GM19238 (cell line): ENCODE measurements around the gene WHRN.

Experiments
- DNase-seq: peaks from one replicate; pipeline ENCODE4 v3.0.0; 2011; ENCODE audit warnings: low spot score; ENCODE audit not compliant: insufficient read length

WHRN gene

GRCh38 chr9:114385397-114386181, 119.7 kb downstream of the WHRN start:
- peak; percentile 60 for DNase-seq

- DNase-seq, result no peak
These were observed 120.4 kb downstream of the WHRN start for GRCh38 chr9:114384836-114385396.

DNA sequence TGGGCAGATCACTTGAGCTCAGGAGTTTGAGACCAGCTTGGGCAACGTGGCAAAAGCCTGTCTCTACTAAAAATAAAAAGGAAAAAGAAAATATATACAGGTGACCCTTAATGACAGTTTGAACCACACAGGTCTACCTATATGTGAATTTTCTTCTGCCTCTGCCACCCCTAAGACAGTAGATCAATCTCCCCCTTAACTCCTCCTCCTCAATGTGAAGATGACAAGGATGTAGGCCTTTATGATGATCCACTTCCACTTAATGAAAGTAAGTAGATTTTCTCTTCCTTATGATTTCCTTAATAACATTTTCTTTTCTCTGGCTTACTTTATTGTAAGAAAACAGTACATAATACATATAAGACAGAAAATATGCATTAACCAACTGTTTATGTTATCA, 120.9 kb downstream of the WHRN start:
- DNase-seq, result no peak

- no peak for DNase-seq
These were observed 121.6 kb downstream of the WHRN start for GRCh38 chr9:114383521-114384231.

DNA sequence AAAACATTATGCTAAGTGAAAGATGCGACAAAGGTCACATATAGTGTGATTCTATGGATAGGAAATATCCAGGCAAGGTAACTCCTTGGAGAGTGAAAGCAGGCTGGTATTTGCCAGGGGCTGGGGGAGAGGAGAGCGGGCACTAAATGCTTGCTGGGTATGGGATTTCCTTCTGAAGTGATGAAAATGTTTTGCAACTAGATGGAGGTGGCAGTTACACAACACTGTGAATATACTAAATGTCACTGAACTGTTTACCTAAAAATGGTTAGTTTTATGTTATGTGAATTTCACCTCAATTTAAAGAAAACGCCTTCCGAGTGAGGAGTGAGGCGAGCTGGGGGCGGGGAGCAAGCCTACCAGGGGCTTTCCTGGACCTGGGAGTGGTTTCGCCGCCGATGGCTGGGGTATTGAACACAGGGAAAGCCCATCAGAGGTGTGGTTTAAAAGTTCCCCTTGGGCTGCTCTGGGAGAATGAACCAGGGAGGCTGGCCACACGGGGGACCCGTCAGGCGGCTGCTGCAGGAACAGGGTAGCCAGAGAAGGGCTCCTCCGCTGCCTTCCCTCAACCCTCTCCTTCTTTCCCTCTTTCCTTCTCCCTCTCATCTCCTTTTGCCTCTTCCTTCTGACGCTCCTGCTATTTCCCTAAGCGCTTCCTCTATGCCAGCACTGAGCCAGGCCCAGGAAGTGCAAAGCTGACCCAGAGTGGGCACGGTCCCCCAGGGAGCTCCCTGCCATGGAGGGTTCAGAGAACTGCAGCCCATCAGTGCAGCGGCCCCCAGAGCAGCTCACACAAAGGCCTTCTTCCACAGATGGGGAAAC, 122.4 kb downstream of the WHRN start:
- no peak for DNase-seq

DNA sequence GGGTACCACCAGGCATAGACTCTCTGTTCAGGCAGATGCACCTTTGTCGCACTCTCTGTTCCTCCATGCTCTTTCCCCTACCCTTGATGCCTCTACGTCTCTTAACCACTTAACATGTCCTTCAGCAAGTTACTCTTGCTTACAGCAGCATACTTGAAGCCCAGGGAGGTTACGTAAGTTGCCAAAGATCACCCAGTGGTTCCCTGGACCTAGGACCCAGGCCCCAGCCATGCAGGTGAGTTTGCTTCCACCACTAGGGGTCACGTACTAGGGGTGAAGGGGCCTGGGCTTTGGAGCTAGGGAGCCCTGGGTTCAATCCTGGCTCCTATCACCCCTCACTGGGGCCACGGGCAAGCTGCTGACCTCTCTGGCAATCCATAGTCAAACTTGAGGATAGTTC, 126.4 kb downstream of the WHRN start:
- no peak for DNase-seq

- no peak for DNase-seq
These were observed 127.3 kb downstream of the WHRN start for GRCh38 chr9:114378016-114378415.

GRCh38 chr9:114376586-114377445, 128.5 kb downstream of the WHRN start:
- no peak for DNase-seq

GRCh38 chr9:114375386-114376175, 129.7 kb downstream of the WHRN start:
- no peak for DNase-seq

DNA sequence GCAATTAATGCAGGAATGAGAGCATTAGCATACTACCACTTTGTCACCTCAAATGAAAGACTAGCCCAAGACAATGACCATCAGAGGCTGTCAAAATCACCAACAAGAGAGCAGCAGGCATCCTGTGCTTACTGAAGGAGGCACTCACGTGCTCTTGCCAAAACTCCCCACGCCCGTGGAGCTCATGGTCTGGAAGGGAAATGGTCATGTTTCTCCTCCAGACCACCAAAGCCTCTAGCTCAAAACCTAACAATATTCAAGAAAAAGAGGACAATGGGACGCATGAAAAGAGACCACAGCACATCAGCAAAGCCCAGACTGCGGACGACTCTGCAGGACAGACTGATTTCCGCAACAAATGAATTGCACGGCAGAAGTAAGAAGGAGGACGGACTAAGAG, 130.3 kb downstream of the WHRN start:
- DNase-seq, result no peak

DNA sequence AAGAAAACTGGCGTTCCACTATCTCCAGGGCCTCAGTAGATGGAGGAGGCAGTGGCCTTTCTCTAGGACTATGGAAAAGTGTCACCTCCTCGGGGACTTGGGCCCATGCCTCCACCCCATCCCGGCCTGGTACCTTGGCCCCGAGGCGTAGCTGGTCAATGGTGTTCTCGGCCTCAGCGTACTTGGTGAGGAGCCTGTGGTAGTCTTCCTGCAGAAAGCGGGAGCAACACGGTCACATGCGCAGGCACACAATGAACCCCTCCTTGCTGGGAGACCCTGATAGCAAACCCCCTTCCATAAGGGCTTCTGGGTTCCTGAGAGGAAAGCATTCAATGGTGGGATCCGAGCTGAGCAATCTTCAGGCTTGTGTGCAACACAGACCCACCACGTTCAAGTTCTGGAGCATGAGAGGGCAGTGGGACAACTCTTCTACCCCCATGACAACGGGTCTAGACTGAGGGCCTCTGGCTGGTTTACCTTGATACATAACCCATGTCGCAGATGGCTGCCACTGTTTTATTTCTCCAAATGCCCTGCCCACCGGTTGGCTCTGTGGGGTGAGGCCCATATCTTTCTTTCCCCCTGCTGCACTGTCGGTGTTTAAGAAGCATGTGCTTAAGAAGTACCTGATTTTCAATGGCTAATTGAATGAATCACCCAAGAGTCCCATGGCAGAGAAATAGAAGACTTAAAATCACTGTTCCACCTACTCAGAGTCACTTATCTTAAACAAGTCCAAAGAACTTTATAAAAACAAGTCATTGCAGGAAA, 131.1 kb downstream of the WHRN start:
- no peak for DNase-seq

GRCh38 chr9:114372921-114373448, 132.3 kb downstream of the WHRN start:
- DNase-seq, result peak; percentile 82

DNA sequence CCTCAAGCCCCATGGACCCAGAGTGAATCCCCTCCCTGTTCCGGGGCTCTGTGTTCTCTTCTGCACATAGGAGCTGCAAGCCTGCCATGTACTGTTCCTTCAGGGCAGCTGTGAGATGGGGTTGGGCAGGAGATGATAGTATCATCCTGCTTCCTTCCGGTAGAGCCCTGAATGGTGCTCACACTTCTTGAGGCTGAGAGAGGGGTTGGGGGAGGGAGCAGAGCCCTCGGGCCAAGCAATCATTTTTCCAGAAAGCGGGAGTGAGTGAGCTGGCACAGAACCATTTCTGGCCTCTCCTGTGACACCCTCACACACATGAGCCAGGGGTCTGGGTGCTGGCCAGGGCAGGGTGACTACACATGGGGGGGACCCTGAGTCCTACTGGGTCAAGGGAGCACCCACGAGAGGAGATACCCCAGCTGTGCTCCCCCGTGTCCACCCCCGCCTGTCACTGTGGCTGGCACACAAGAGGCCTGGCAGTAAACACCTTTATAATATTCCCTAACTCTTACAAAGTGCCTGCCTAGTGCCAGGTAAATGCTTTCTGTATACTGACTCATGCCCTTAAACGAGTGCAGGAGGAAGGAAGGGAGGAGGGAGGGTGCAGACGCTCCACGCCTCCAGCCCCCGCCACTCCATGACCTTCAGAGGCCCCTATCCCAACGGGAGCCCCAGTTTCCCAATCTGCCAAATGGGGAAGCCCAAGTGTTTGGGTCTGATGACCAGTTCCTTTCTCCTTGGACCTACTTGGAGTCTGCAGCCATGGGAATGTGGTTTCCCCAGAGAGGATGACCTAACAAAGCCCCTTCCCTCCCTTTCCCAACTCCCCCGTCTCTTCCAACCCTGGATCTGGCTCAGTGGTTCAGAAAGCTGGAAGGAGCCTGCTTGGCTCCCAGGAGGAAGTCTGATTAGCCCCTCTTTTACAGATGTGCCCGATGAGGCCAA, 133.0 kb downstream of the WHRN start:
- DNase-seq, result peak; percentile 43

DNA sequence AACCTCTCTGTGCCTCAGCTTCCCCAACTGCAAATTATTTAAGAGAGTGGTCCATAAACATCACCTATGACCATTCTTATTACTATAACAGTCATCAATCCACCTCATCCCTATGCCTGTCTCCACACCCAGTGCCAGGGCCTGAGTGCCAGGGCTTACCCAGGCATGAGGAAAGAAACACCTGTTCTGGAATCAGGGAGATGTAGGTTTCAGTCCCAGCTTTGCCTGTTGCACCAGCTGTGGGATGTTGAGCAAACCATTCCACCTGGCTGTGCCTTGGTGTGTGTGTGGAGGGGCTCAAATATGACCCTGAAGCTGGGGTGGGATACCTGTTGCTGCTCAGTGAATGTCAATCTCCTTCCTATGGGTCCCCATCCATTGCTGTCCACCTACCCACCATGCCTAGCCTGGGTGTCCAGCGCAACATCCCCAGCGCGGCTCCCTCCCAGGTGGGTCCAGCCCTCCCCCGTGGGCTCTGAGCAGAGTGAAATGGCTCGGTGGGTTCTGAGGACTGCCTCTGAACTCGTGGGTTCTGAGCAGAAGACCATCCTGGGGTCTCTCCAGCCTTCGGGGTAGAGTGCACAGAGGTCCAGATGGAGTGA, 133.8 kb downstream of the WHRN start:
- no peak for DNase-seq

DNA sequence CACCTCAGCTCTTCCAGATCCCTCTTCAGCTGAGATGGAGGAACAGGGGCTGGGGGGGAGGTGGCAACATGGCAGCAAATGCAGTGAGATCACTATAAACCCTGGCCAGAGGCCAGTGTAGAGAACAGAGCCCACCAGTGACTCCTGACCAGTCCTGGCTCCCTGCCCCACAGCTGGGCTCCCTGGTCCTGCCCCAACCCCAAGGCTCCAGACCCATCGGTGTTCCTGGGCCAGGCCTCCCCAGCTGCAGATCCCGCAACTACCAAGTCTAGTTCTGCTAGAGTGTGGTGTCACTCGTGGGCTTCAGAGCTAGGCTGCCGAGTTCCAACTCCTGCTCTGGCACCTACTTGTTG, 134.3 kb downstream of the WHRN start:
- DNase-seq, result no peak

DNA sequence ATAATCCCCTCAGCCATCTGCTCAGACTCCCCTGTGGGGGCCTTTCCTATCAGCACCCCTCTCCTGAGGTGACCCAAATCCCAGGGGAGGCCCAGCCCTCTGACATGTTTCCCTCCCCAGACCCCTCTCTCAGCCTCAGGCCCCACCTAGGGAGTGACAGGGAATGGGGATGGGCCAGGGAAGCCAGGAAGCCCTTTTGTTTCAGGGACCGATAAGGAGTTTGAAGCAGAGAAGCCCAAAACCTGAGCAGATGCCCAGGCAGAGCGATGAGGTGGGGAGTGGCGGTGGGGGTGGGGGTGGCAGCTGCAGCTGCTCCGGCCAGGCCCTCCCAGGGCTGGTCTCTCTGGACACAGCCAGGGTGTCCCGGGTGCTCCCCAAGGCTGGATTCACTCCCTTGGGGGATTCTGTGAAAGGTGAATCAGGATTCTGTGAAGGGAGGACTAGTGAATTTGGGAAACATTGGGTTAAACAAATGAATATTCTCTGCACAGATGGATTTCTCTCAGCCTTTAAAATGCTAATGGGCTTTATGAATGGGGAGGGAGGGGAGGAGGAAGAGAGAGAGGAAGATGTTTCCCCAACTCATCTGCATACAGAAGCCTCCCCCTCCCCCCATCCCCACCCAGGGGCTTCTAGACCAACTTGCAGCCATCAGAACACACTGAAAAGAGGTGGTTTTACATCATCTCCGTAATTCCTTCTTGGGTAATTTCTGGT, 134.9 kb downstream of the WHRN start:
- DNase-seq, result no peak
